GM12878 (cell line): ENCODE data around the gene LTN1. TPM values are rescaled to one million over a fixed set of nuclear protein-coding genes. Genes with fewer than 3 reads are reported as not detected.
A peak's percentile ranks its signal among the peaks of the same experiment; 100 is the strongest.

Source experiments
- ATAC-seq: fragments of 200-7000 bp; cut with Tn5 transposase; 3 replicates; pipeline ENCODE4 v1.9.1; 2020; ENCODE audit warnings: mild to moderate bottlenecking, moderate library complexity
- BruUV-seq: library from RNA; stranded (reverse); fragments of 400-500 nt; replicated peaks from 2 replicates; lab custom pipeline; 2021; lab: Mats Ljungman, UMichigan
- CTCF ChIA-PET: fragments of 300-600 bp; sonication (Branson Sonifier 250); formaldehyde crosslinking; extraction: SDS; loops from one replicate; lab custom pipeline; 2021; ENCODE audit warnings: inconsistent platforms; lab: Yijun Ruan, JAX
- POLR2A ChIA-PET: fragments of 350-600 bp; formaldehyde crosslinking; extraction: SDS; loops from one replicate; lab custom pipeline; 2021; ENCODE audit warnings: inconsistent platforms; lab: Charles Lee
- RAD21 ChIA-PET: fragments of 300-600 bp; sonication (Branson Sonifier 250); formaldehyde crosslinking; loops from one replicate; lab custom pipeline; 2023; ENCODE audit warnings: antibody characterized with exemption; ENCODE audit not compliant: unreplicated experiment; lab: Charles Lee
- SMC1A ChIA-PET: fragments of 300-600 bp; sonication (Branson Sonifier 250); formaldehyde crosslinking; loops from one replicate; lab custom pipeline; 2023; ENCODE audit not compliant: unreplicated experiment, uncharacterized antibody; lab: Charles Lee
- DNase-seq: peaks from one replicate; pipeline ENCODE4 v3.0.0-alpha.2; 2011; ENCODE audit warnings: low read depth, low spot score
- FAIRE-seq: peaks from 3 replicates; lab custom pipeline; 2011; peaks lifted over from hg19 to GRCh38; lab: Jason Lieb, UNC
- H2AFZ ChIP-seq: 2 replicates; pipeline ENCODE4 v1.6.0; 2011; ENCODE audit warnings: low read depth, low read length, control low read depth; ENCODE audit not compliant: control insufficient read depth
- H3K27ac ChIP-seq: 2 replicates; pipeline ENCODE4 v1.5.1; 2011; ENCODE audit warnings: control low read depth; ENCODE audit not compliant: control insufficient read depth, insufficient read depth
- H3K27me3 ChIP-seq, 2 experiments: replicated peaks in 1 of 2; 2 replicates each; pipeline versions ENCODE4 v1.6.0 to v1.6.1; 2011; ENCODE audit warnings: low read length in 1 of 2; ENCODE audit not compliant: control insufficient read depth in 2 of 2, insufficient read depth in 2 of 2
- H3K36me3 ChIP-seq, 2 experiments: 2 replicates each; pipeline ENCODE4 v1.5.1; 2011; ENCODE audit warnings: low read length in 1 of 2; ENCODE audit not compliant: control insufficient read depth in 2 of 2, insufficient read depth in 2 of 2
- H3K4me1 ChIP-seq: 2 replicates; pipeline ENCODE4 v1.6.1; 2011; ENCODE audit warnings: mild to moderate bottlenecking, low read length, moderate library complexity, mixed read lengths; ENCODE audit not compliant: control insufficient read depth, insufficient read depth
- H3K4me2 ChIP-seq: 2 replicates; pipeline ENCODE4 v1.6.0; 2011; ENCODE audit warnings: control low read depth; ENCODE audit not compliant: control insufficient read depth, insufficient read depth
- H3K4me3 ChIP-seq: fragments of 200-600 bp; sonication (generic); 2 replicates; pipeline ENCODE4 v1.5.1; 2016
- H3K79me2 ChIP-seq: 2 replicates; pipeline ENCODE4 v1.6.0; 2011; ENCODE audit warnings: low read length; ENCODE audit not compliant: control insufficient read depth, insufficient read depth
- H3K9ac ChIP-seq: 2 replicates; pipeline ENCODE4 v1.8.0; 2011; ENCODE audit warnings: low read length, control low read depth, mixed read lengths; ENCODE audit not compliant: control insufficient read depth, insufficient read depth
- H3K9me3 ChIP-seq: replicated peaks from 3 replicates; pipeline ENCODE4 v1.5.1; 2011; ENCODE audit warnings: mild to moderate bottlenecking, low read length; ENCODE audit not compliant: control insufficient read depth, insufficient read depth
- H4K20me1 ChIP-seq: 2 replicates; pipeline ENCODE4 v1.6.0; 2011; ENCODE audit not compliant: control insufficient read depth, insufficient read depth
- CBX5 ChIP-seq: sonication (generic); IDR thresholded peaks from 2 replicates; pipeline ENCODE4 v1.6.1; 2016; ENCODE audit warnings: low read depth, moderate library complexity, mild to moderate bottlenecking, inconsistent platforms
- DPF2 ChIP-seq: fragments of 450-650 bp; IDR thresholded peaks from 2 replicates; pipeline ENCODE4 v1.6.1; 2017; ENCODE audit warnings: mild to moderate bottlenecking
- IKZF1 ChIP-seq: fragments of 450-650 bp; conservative IDR thresholded peaks from 2 replicates; pipeline ENCODE4 v1.6.1; 2017; ENCODE audit warnings: antibody characterized with exemption, mild to moderate bottlenecking
- IKZF2 ChIP-seq, 2 experiments: fragments of 450-650 bp; IDR thresholded peaks; 2 replicates each; pipeline ENCODE4 v1.6.1; 2017; ENCODE audit warnings: mild to moderate bottlenecking in 2 of 2, moderate library complexity in 2 of 2
- MTA2 ChIP-seq: fragments of 450-650 bp; IDR thresholded peaks from 2 replicates; pipeline ENCODE4 v1.6.1; 2016; ENCODE audit warnings: low read depth, mild to moderate bottlenecking, moderate library complexity
- MXI1 ChIP-seq: fragments of 150-350 bp; IDR thresholded peaks from 2 replicates; pipeline ENCODE4 v1.6.1; 2011; ENCODE audit warnings: low read depth, mild to moderate bottlenecking, inconsistent platforms, low read length, improper control_type of control experiment
- NBN ChIP-seq: fragments of 450-650 bp; IDR thresholded peaks from 2 replicates; pipeline ENCODE4 v1.6.1; 2016
- PAX5 ChIP-seq: IDR thresholded peaks from 2 replicates; pipeline ENCODE4 v1.6.1; 2011; ENCODE audit warnings: low read depth, low read length, borderline replicate concordance
- RELB ChIP-seq: fragments of 450-650 bp; IDR thresholded peaks from 2 replicates; pipeline ENCODE4 v1.6.1; 2017; ENCODE audit warnings: low read depth, mild to moderate bottlenecking, moderate library complexity
- RUNX3 ChIP-seq: IDR thresholded peaks from 2 replicates; pipeline ENCODE4 v1.6.1; 2012; ENCODE audit warnings: low read length, inconsistent platforms
- SIN3A ChIP-seq: IDR thresholded peaks from 2 replicates; pipeline ENCODE4 v1.6.1; 2012; ENCODE audit warnings: low read depth, low read length, improper control_type of control experiment
- SPI1 ChIP-seq: IDR thresholded peaks from 2 replicates; pipeline ENCODE4 v1.6.1; 2011; ENCODE audit warnings: low read depth, mild to moderate bottlenecking, low read length, moderate library complexity, borderline replicate concordance; ENCODE audit not compliant: insufficient read depth
- TCF12 ChIP-seq: IDR thresholded peaks from 2 replicates; pipeline ENCODE4 v1.6.1; 2011; ENCODE audit warnings: low read depth, mild to moderate bottlenecking, low read length
- YY1 ChIP-seq: IDR thresholded peaks from 2 replicates; pipeline ENCODE4 v1.6.1; 2011; ENCODE audit warnings: low read depth, mild to moderate bottlenecking, low read length
- ZNF24 ChIP-seq: fragments of 450-650 bp; IDR thresholded peaks from 2 replicates; pipeline ENCODE4 v1.6.1; 2017; ENCODE audit warnings: antibody characterized with exemption, mild to moderate bottlenecking
- ZNF687 ChIP-seq: fragments of 450-650 bp; IDR thresholded peaks from 2 replicates; pipeline ENCODE4 v1.6.1; 2017; ENCODE audit warnings: mild to moderate bottlenecking, moderate library complexity
- WGBS: methylation state at CpG from one replicate; pipeline ENCODE4 v1.1.6; 2016; ENCODE audit warnings: low lambda C conversion rate; ENCODE audit not compliant: insufficient replicate concordance, insufficient coverage; ENCODE audit errors: missing lambda C conversion rate; 5-methylcytosine and 5-hydroxymethylcytosine counted together
- in situ Hi-C: fragments of 300-500 bp; cut with MboI; formaldehyde crosslinking; loops from 9 replicates; pipeline ENCODE4 v1.14.3; 2018; ENCODE audit warnings: mixed read lengths
- intact Hi-C: fragments of 100-400 bp; cut with micrococcal nuclease; formaldehyde crosslinking; loops from one replicate; pipeline ENCODE4 v1.14.2; 2022; ENCODE audit not compliant: unreplicated experiment
- polyA plus RNA-seq, 11 experiments: library from polyadenylated mRNA; depleted of rRNA in 4 of 11; unstranded in 6 of 11; stranded (reverse) in 5 of 11; fragments of >200 nt; fragmentation: Nextera tagmentation in 4 of 11; fragmentation: Illumina TruSeq in 1 of 11; extraction: Ambion mirVana in 4 of 11; extraction: Trizol in 1 of 11; gene quantifications; 1 replicate in 1 of 11; 2 replicates in 10 of 11; pipeline versions ENCODE4 v1.2.1 to v1.2.3, GENCODE V29; 2011 to 2016; ENCODE audit warnings: inconsistent platforms in 2 of 11, missing spikeins in 2 of 11, low read depth in 1 of 11
- total RNA-seq, 4 experiments: library from RNA; depleted of rRNA in 3 of 4; stranded (reverse); fragments of >200 nt in 3 of 4; fragmentation: Illumina TruSeq in 1 of 4; extraction: Trizol in 1 of 4; gene quantifications; 2 replicates each; pipeline versions ENCODE4 v1.2.1 to v1.2.3, GENCODE V29; 2013 to 2021

The LTN1 gene
- total and polyA plus RNA-seq, 10 of the 15 experiments (the other 5 are each of a cell fraction or from before 2014, with no cell fraction given), result 3.5 to 17.3 (median 12.3) TPM

GRCh38 chr21:29017639-29018237 is 25.1 kb upstream of the LTN1 start:
- peaks cover 24% of the 10 kb centered on the region for H3K79me2 ChIP-seq
- POLR2A ChIA-PET, result interaction anchor here (0.7 to 3.5 kb wide), 9 partner anchors 9 to 283 kb away, joined by 3 to 41 read pairs (median 5); partner anchors contain the start of gene LTN1
- H3K9me3 ChIP-seq, result no peaks in the 10 kb centered on the region
- H3K4me1 ChIP-seq, result peaks cover 9% of the 10 kb centered on the region; the same call in 1 of the 2 replicates
- DNase-seq (no peak), ATAC-seq (peak; percentile 51), FAIRE-seq (peak; percentile 47)
- H4K20me1 ChIP-seq, result no peaks in the 10 kb centered on the region
- H3K27ac ChIP-seq, result peak overlapping the region; percentile 95
- peak; percentile 31; the same call in 1 of the 2 replicates for TF ChIP-seq RELB
- peak; percentile 63; the same call in 1 of the 2 replicates for TF ChIP-seq SIN3A
- TF ChIP-seq ZNF24, result no peak
- TF ChIP-seq MXI1, result 0 out of 2 replicates have a peak, but pooled peaks have one; percentile 29
- TF ChIP-seq MTA2, result no peak
- peak; percentile 40; the same call in 1 of the 2 replicates for TF ChIP-seq RUNX3
- TF ChIP-seq NBN, result 0 out of 2 replicates have a peak, but pooled peaks have one; percentile 42
- no peak for TF ChIP-seq DPF2
- TF ChIP-seq SPI1, result peak; percentile 79; the same call in 1 of the 2 replicates
- peak; percentile 42 to 54; a peak in 2 of 4 replicates for TF ChIP-seq IKZF2 (IDR thresholded peaks at IDR 0.05)
- no peak for TF ChIP-seq PAX5
- TF ChIP-seq TCF12, result 0 out of 2 replicates have a peak, but pooled peaks have one; percentile 33
- peak; percentile 44; the same call in 1 of the 2 replicates for TF ChIP-seq ZNF687
- 0 out of 2 replicates have a peak, but pooled peaks have one; percentile 46 for TF ChIP-seq YY1
- 0 out of 2 replicates have a peak, but pooled peaks have one; percentile 35 for TF ChIP-seq CBX5
- 0 out of 2 replicates have a peak, but pooled peaks have one; percentile 12 for TF ChIP-seq IKZF1
- intact Hi-C loops (no loop called here), in situ Hi-C loops (no loop called here)
- no peaks in the 10 kb centered on the region for H3K36me3 ChIP-seq
- SMC1A ChIA-PET, result interaction anchor here (0.7 to 2.4 kb wide), 13 partner anchors 10 to 55 kb away, joined by 3 to 20 read pairs (median 4); partner anchors contain the start of genes CCT8 and LTN1
- H3K9ac ChIP-seq, result peak overlapping the region; percentile 88
- peak overlapping the region; percentile 97 for H3K4me3 ChIP-seq
- RAD21 ChIA-PET, result interaction anchor here (1.1 to 3.5 kb wide), 9 partner anchors 9 to 359 kb away, joined by 3 to 24 read pairs (median 7); partner anchors contain the start of gene LTN1
- H3K4me2 ChIP-seq, result peak overlapping the region; percentile 85
- H3K27me3 ChIP-seq, result no peaks in the 10 kb centered on the region
- H2AFZ ChIP-seq, result peak overlapping the region; percentile 49
- CTCF ChIA-PET, result interaction anchor here (1.6 to 2.1 kb wide), 4 partner anchors 9 to 359 kb away, joined by 3 to 7 read pairs (median 5); no protein-coding TSS in a partner anchor
- BruUV-seq, result no TSS peak
- WGBS, result 8% methylated on average over 6 of the region's 6 CpGs
